ENCODE data around the gene DNAJA2.

- peak; percentile 38 to 81 (median 63) for TF ChIP-seq CTCF (IDR thresholded peaks at IDR 0.05)
- no peak for TF ChIP-seq POLR2A (IDR thresholded peaks at IDR 0.05)
These were observed 64.7 kb downstream of the DNAJA2 start for GRCh38 chr16:46908540-46909372.

Data from thyroid gland (tissue), 4 donors.